ENCODE data around the gene PCDH1.

The PCDH1 gene

GRCh38 chr5:141811287-141812155 lies 66.7 kb downstream of the PCDH1 start:
- peaks cover 89% of the 10 kb centered on the region for H3K27me3 Mint-ChIP-seq
- no peak overlapping the region for H3K27ac Mint-ChIP-seq (ENCODE audit: low read depth)
- H3K4me1 Mint-ChIP-seq: peaks cover 9% of the 10 kb centered on the region
- no peaks in the 10 kb centered on the region for H3K9me3 Mint-ChIP-seq
- no peaks in the 10 kb centered on the region for H3K36me3 Mint-ChIP-seq (ENCODE audit: insufficient read depth)
- peak; percentile 15 to 17 for DNase-seq (ENCODE audit: low spot score in 2 of 2)
- peak; percentile 71 for ATAC-seq (replicated peaks; ENCODE audit: extremely low read depth, poor library complexity, severe bottlenecking)
- no peak overlapping the region for H3K4me3 Mint-ChIP-seq

- Mint-ChIP-seq H3K27me3 (peaks cover 89% of the 10 kb centered on the region), H3K4me1 (peaks cover 9% of the 10 kb centered on the region), H3K27ac (ENCODE audit: low read depth) (no peak overlapping the region), H3K36me3 (ENCODE audit: insufficient read depth) (no peaks in the 10 kb centered on the region), H3K9me3 (no peaks in the 10 kb centered on the region), H3K4me3 (no peak overlapping the region)
- no peak for DNase-seq (ENCODE audit: low spot score in 2 of 2)
- no peak for ATAC-seq (replicated peaks; ENCODE audit: extremely low read depth, poor library complexity, severe bottlenecking)
These were observed 67.5 kb downstream of the PCDH1 start for GRCh38 chr5:141810702-141811101.

GRCh38 chr5:141809380-141810096 lies 68.7 kb downstream of the PCDH1 start:
- peaks cover 9% of the 10 kb centered on the region for H3K4me1 Mint-ChIP-seq
- ATAC-seq (replicated peaks; ENCODE audit: extremely low read depth, poor library complexity, severe bottlenecking) (no peak), DNase-seq (ENCODE audit: low spot score in 2 of 2) (no peak)
- no peak overlapping the region for H3K4me3 Mint-ChIP-seq
- no peaks in the 10 kb centered on the region for H3K36me3 Mint-ChIP-seq (ENCODE audit: insufficient read depth)
- no peaks in the 10 kb centered on the region for H3K9me3 Mint-ChIP-seq
- no peak overlapping the region for H3K27ac Mint-ChIP-seq (ENCODE audit: low read depth)
- peaks cover 90% of the 10 kb centered on the region for H3K27me3 Mint-ChIP-seq

GRCh38 chr5:141808857-141809256 lies 69.4 kb downstream of the PCDH1 start:
- Mint-ChIP-seq H3K4me1 (peaks cover 9% of the 10 kb centered on the region), H3K4me3 (no peak overlapping the region), H3K36me3 (ENCODE audit: insufficient read depth) (no peaks in the 10 kb centered on the region), H3K27ac (ENCODE audit: low read depth) (no peak overlapping the region), H3K9me3 (no peaks in the 10 kb centered on the region), H3K27me3 (peaks cover 90% of the 10 kb centered on the region)
- DNase-seq (ENCODE audit: low spot score in 2 of 2) (no peak), ATAC-seq (replicated peaks; ENCODE audit: extremely low read depth, poor library complexity, severe bottlenecking) (no peak)

GRCh38 chr5:141807732-141808131 lies 70.5 kb downstream of the PCDH1 start:
- no peaks in the 10 kb centered on the region for H3K36me3 Mint-ChIP-seq (ENCODE audit: insufficient read depth)
- H3K27ac Mint-ChIP-seq (ENCODE audit: low read depth): no peak overlapping the region
- peaks cover 9% of the 10 kb centered on the region for H3K4me1 Mint-ChIP-seq
- no peak for ATAC-seq (replicated peaks; ENCODE audit: extremely low read depth, poor library complexity, severe bottlenecking)
- peaks cover 93% of the 10 kb centered on the region for H3K27me3 Mint-ChIP-seq
- no peak for DNase-seq (ENCODE audit: low spot score in 2 of 2)
- H3K9me3 Mint-ChIP-seq: no peaks in the 10 kb centered on the region
- no peak overlapping the region for H3K4me3 Mint-ChIP-seq

GRCh38 chr5:141807329-141807728 lies 70.9 kb downstream of the PCDH1 start:
- Mint-ChIP-seq H3K9me3 (no peaks in the 10 kb centered on the region), H3K36me3 (ENCODE audit: insufficient read depth) (no peaks in the 10 kb centered on the region), H3K4me1 (peaks cover 9% of the 10 kb centered on the region), H3K4me3 (no peak overlapping the region), H3K27me3 (peaks cover 93% of the 10 kb centered on the region), H3K27ac (ENCODE audit: low read depth) (no peak overlapping the region)
- no peak for ATAC-seq (replicated peaks; ENCODE audit: extremely low read depth, poor library complexity, severe bottlenecking)
- no peak for DNase-seq (ENCODE audit: low spot score in 2 of 2)

GRCh38 chr5:141806626-141807025 lies 71.6 kb downstream of the PCDH1 start:
- no peak overlapping the region for H3K27ac Mint-ChIP-seq (ENCODE audit: low read depth)
- H3K36me3 Mint-ChIP-seq (ENCODE audit: insufficient read depth): no peaks in the 10 kb centered on the region
- H3K4me3 Mint-ChIP-seq: no peak overlapping the region
- H3K27me3 Mint-ChIP-seq: peaks cover 87% of the 10 kb centered on the region
- H3K9me3 Mint-ChIP-seq: no peaks in the 10 kb centered on the region
- H3K4me1 Mint-ChIP-seq: peaks cover 3% of the 10 kb centered on the region
- ATAC-seq (replicated peaks; ENCODE audit: extremely low read depth, poor library complexity, severe bottlenecking): no peak
- no peak for DNase-seq (ENCODE audit: low spot score in 2 of 2)

- Mint-ChIP-seq H3K27me3 (peaks cover 81% of the 10 kb centered on the region), H3K4me1 (no peaks in the 10 kb centered on the region), H3K36me3 (ENCODE audit: insufficient read depth) (no peaks in the 10 kb centered on the region), H3K9me3 (no peaks in the 10 kb centered on the region), H3K4me3 (no peak overlapping the region), H3K27ac (ENCODE audit: low read depth) (no peak overlapping the region)
- no peak for DNase-seq (ENCODE audit: low spot score in 2 of 2)
- ATAC-seq (replicated peaks; ENCODE audit: extremely low read depth, poor library complexity, severe bottlenecking): no peak
These were observed 72.2 kb downstream of the PCDH1 start for GRCh38 chr5:141805874-141806595.

GRCh38 chr5:141804475-141804874 lies 73.7 kb downstream of the PCDH1 start:
- no peaks in the 10 kb centered on the region for H3K9me3 Mint-ChIP-seq
- no peaks in the 10 kb centered on the region for H3K36me3 Mint-ChIP-seq (ENCODE audit: insufficient read depth)
- H3K27ac Mint-ChIP-seq (ENCODE audit: low read depth): no peak overlapping the region
- ATAC-seq (replicated peaks; ENCODE audit: extremely low read depth, poor library complexity, severe bottlenecking) (no peak), DNase-seq (ENCODE audit: low spot score in 2 of 2) (no peak)
- H3K4me3 Mint-ChIP-seq: no peak overlapping the region
- peaks cover 73% of the 10 kb centered on the region for H3K27me3 Mint-ChIP-seq
- no peaks in the 10 kb centered on the region for H3K4me1 Mint-ChIP-seq
